Midbrain (tissue), 1 donor: ENCODE results near the gene FKBP5.
"Not testable (repeated sequence)": the region's sequence is repeated elsewhere in the genome, so short reads cannot be mapped to it uniquely, and the experiment has no call there.

ENCODE experiments used
- DNase-seq: peaks from one replicate; lab custom pipeline; 2025; lab: John Stamatoyannopoulos, UW

The FKBP5 gene

GRCh38 chr6:35543459-35544193 lies 145.1 kb downstream of the FKBP5 start:
- DNase-seq, result no peak

GRCh38 chr6:35541836-35542235 lies 146.9 kb downstream of the FKBP5 start:
- DNase-seq, result no peak

- DNase-seq, result no peak
Observed at GRCh38 chr6:35539223-35539622, 149.5 kb downstream of the FKBP5 start.

- DNase-seq, result not testable (repeated sequence)
Observed at GRCh38 chr6:35535847-35536246, 152.9 kb downstream of the FKBP5 start.

GRCh38 chr6:35534407-35535170 lies 154.1 kb downstream of the FKBP5 start:
- DNase-seq, result no peak

- DNase-seq, result no peak
Observed at GRCh38 chr6:35533981-35534380, 154.7 kb downstream of the FKBP5 start.

- no peak for DNase-seq
Observed at GRCh38 chr6:35532126-35532525, 156.6 kb downstream of the FKBP5 start.

- DNase-seq, result no peak
Observed at GRCh38 chr6:35524380-35525020, 164.2 kb downstream of the FKBP5 start.
